ENCODE results near the gene PDP2. TPM values are rescaled to one million over a fixed set of nuclear protein-coding genes. Genes with fewer than 3 reads are reported as not detected.

Gene PDP2
- total RNA-seq, 2 donors from 2014 or later, result 16.0 to 25.9 TPM

GRCh38 chr16:66848172-66848571 is 32.1 kb upstream of the PDP2 start:
- H3K36me3 ChIP-seq, result no peaks in the 10 kb centered on the region
- H3K27me3 ChIP-seq, result peaks cover 20% of the 10 kb centered on the region
- H3K4me1 ChIP-seq, result no peaks in the 10 kb centered on the region
- no peak overlapping the region for H3K9ac ChIP-seq (ENCODE audit: low read depth in 2 of 2, low read length in 2 of 2)
- TF ChIP-seq, protein P1, sequence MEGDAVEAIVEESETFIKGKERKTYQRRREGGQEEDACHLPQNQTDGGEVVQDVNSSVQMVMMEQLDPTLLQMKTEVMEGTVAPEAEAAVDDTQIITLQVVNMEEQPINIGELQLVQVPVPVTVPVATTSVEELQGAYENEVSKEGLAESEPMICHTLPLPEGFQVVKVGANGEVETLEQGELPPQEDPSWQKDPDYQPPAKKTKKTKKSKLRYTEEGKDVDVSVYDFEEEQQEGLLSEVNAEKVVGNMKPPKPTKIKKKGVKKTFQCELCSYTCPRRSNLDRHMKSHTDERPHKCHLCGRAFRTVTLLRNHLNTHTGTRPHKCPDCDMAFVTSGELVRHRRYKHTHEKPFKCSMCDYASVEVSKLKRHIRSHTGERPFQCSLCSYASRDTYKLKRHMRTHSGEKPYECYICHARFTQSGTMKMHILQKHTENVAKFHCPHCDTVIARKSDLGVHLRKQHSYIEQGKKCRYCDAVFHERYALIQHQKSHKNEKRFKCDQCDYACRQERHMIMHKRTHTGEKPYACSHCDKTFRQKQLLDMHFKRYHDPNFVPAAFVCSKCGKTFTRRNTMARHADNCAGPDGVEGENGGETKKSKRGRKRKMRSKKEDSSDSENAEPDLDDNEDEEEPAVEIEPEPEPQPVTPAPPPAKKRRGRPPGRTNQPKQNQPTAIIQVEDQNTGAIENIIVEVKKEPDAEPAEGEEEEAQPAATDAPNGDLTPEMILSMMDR (IDR thresholded peaks at IDR 0.05), result no peak
- no peaks in the 10 kb centered on the region for H3K9me3 ChIP-seq
- DNase-seq, result no peak
- no peak overlapping the region for H3K4me3 ChIP-seq
- intact Hi-C loops (cut with DNase I), result loop anchor here (10.0 kb wide), 1 partner anchor 63 kb away; no protein-coding TSS in a partner anchor
- no peak overlapping the region for H3K27ac ChIP-seq

GRCh38 chr16:66849021-66849420 is 31.3 kb upstream of the PDP2 start:
- Histone ChIP-seq H3K27me3 (peaks cover 18% of the 10 kb centered on the region), H3K36me3 (no peaks in the 10 kb centered on the region), H3K9me3 (no peaks in the 10 kb centered on the region), H3K27ac (no peak overlapping the region), H3K9ac (ENCODE audit: low read depth in 2 of 2, low read length in 2 of 2) (no peak overlapping the region), H3K4me3 (no peak overlapping the region), H3K4me1 (no peaks in the 10 kb centered on the region)
- intact Hi-C loops (cut with DNase I), result loop anchor here (10.0 kb wide), 1 partner anchor 64 kb away; no protein-coding TSS in a partner anchor
- DNase-seq, result no peak
- TF ChIP-seq, protein P1 (IDR thresholded peaks at IDR 0.05), result no peak

DNA sequence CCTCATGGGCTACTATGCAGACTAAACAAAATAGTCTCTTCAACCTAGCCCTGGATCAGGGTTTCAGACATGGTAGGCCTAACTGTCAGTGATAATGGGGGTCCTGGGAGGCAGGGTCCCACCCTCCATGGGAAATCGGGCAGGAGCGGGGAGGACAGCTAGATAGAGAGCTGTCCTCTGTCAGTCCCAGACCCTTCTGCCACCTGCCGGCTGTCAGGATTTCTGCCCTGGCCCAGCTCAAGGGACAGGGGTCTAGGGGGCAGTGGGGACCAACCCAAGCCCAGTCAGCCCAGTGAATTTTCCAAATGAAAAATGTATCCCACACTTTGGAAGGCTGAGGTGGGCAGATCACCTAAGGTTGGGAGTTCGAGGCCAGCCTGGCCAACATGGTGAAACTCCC is 30.8 kb upstream of the PDP2 start:
- no peaks in the 10 kb centered on the region for H3K4me1 ChIP-seq
- DNase-seq, result no peak
- TF ChIP-seq, protein P1 (IDR thresholded peaks at IDR 0.05), result no peak
- H3K9ac ChIP-seq (ENCODE audit: low read depth in 2 of 2, low read length in 2 of 2), result no peak overlapping the region
- intact Hi-C loops (cut with DNase I), result loop anchor here (10.0 kb wide), 1 partner anchor 65 kb away; no protein-coding TSS in a partner anchor
- H3K36me3 ChIP-seq, result no peaks in the 10 kb centered on the region
- no peaks in the 10 kb centered on the region for H3K9me3 ChIP-seq
- peaks cover 13% of the 10 kb centered on the region for H3K27me3 ChIP-seq
- H3K4me3 ChIP-seq, result no peak overlapping the region
- no peak overlapping the region for H3K27ac ChIP-seq

GRCh38 chr16:66850115-66850815 is 30.1 kb upstream of the PDP2 start:
- H3K27ac ChIP-seq, result no peak overlapping the region
- H3K4me1 ChIP-seq, result no peaks in the 10 kb centered on the region
- DNase-seq, result no peak
- intact Hi-C loops (cut with DNase I), result loop anchor here (10.0 kb wide), 1 partner anchor 445 kb away; no protein-coding TSS in a partner anchor
- H3K9ac ChIP-seq (ENCODE audit: low read depth in 2 of 2, low read length in 2 of 2), result no peak overlapping the region
- H3K36me3 ChIP-seq, result no peaks in the 10 kb centered on the region
- TF ChIP-seq, protein P1 (IDR thresholded peaks at IDR 0.05), result no peak
- no peak overlapping the region for H3K4me3 ChIP-seq
- H3K9me3 ChIP-seq, result no peaks in the 10 kb centered on the region
- peaks cover 6% of the 10 kb centered on the region for H3K27me3 ChIP-seq

DNA sequence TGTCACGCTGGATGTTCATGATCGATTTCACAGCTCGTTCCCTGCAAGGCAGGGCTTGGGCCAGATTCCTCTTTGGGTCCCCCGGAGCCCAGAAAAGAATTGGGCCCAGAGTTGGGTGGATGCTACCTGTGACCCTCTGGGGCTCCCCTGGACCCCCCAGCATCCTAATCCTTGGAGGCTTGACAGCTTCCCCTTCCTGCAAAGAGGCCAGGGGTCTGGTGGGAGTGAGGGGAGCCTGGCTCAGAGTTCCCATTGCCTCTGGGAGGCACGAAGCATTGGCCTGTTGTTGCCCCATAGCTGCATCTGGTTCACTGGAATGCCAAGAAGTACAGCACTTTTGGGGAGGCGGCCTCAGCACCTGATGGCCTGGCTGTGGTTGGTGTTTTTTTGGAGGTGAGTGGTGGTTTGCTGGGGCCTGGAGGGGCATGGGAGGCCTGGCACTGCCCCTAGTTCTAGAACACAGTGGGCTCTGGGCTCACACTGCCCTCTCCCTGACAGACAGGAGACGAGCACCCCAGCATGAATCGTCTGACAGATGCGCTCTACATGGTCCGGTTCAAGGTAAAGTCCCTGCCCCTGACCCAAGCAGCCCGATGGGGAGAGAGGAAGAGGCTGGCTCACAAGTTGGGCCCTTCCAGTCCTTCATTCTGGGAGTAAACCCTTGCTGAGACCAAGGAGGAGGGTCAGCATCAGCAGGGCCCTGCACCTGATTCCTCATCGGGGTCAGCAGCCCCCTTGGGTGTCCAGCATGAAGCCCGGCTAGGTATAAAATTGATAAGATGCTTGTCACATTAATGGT is 28.9 kb upstream of the PDP2 start:
- Histone ChIP-seq H3K4me3 (no peak overlapping the region), H3K4me1 (no peaks in the 10 kb centered on the region), H3K9me3 (no peaks in the 10 kb centered on the region), H3K27ac (no peak overlapping the region), H3K27me3 (no peaks in the 10 kb centered on the region), H3K36me3 (no peaks in the 10 kb centered on the region), H3K9ac (ENCODE audit: low read depth in 2 of 2, low read length in 2 of 2) (no peak overlapping the region)
- intact Hi-C loops (cut with DNase I), result loop anchor here (10.0 kb wide), 1 partner anchor 447 kb away; no protein-coding TSS in a partner anchor
- DNase-seq, result no peak
- TF ChIP-seq, protein P1 (IDR thresholded peaks at IDR 0.05), result no peak

Data from colonic mucosa (tissue), 4 donors.